T-cell (primary cell): Measurements from ENCODE around the gene NPB. TPM values are rescaled to one million over a fixed set of nuclear protein-coding genes. Genes with fewer than 3 reads are reported as not detected.

Experiments used
- ATAC-seq, 4 experiments: fragments of 200-7000 bp in 3 of 4; fragments of 150-1000 bp in 1 of 4; cut with Tn5 transposase; replicated peaks in 1 of 4; 1 replicate in 3 of 4; 2 replicates in 1 of 4; pipeline ENCODE4 v1.10.0; 2021; ENCODE audit warnings: moderate library complexity in 3 of 4, mild to moderate bottlenecking in 2 of 4, moderate number of reproducible peaks in 1 of 4
- CTCF ChIA-PET, 2 donors: fragments of 300-600 bp; sonication (Branson Sonifier 250); formaldehyde crosslinking; loops; one replicate each; lab custom pipeline; 2022; ENCODE audit warnings: antibody characterized with exemption in 2 of 2; lab: Charles Lee
- POLR2A ChIA-PET, 2 donors: fragments of 300-600 bp; sonication (Branson Sonifier 250); formaldehyde crosslinking; loops; one replicate each; lab custom pipeline; 2022; ENCODE audit warnings: antibody characterized with exemption in 2 of 2; lab: Charles Lee
- DNase-seq, 35 experiments: peaks; one replicate each; pipeline versions ENCODE4 v3.0.0 to v3.0.0-alpha.2; 2013 to 2023
- H3K27ac ChIP-seq: one replicate; pipeline ENCODE4 v1.5.1; 2013; ENCODE audit warnings: low read length
- H3K27me3 ChIP-seq, 2 experiments: replicated peaks in 1 of 2; 1 replicate in 1 of 2; 2 replicates in 1 of 2; pipeline versions ENCODE4 v1.6.1 to v1.7.0; 2013; ENCODE audit warnings: low read length in 1 of 2, mixed read lengths in 1 of 2; ENCODE audit not compliant: control insufficient read depth in 2 of 2, insufficient read depth in 2 of 2; ENCODE audit errors: extremely low read depth in 1 of 2
- H3K36me3 ChIP-seq, 2 donors: 1 replicate in 1 of 2; 2 replicates in 1 of 2; pipeline versions ENCODE4 v1.6.1 to v1.7.0; 2013; ENCODE audit warnings: low read length in 1 of 2; ENCODE audit not compliant: control insufficient read depth in 2 of 2, insufficient read depth in 1 of 2; ENCODE audit errors: extremely low read depth in 1 of 2
- H3K4me1 ChIP-seq, 2 experiments: 1 replicate in 1 of 2; 2 replicates in 1 of 2; pipeline versions ENCODE4 v1.6.1 to v1.7.0; 2013; ENCODE audit warnings: low read length in 2 of 2, mixed read lengths in 1 of 2; ENCODE audit not compliant: insufficient read depth in 2 of 2, control insufficient read depth in 1 of 2; ENCODE audit errors: extremely low read depth in 1 of 2
- H3K4me3 ChIP-seq, 2 donors: 1 replicate in 1 of 2; 2 replicates in 1 of 2; pipeline versions ENCODE4 v1.5.1 to v1.7.0; 2013; ENCODE audit warnings: mild to moderate bottlenecking in 2 of 2, low read length in 1 of 2, moderate library complexity in 1 of 2; ENCODE audit not compliant: control insufficient read depth in 1 of 2; ENCODE audit errors: extremely low read depth in 1 of 2
- H3K9me3 ChIP-seq: 2 replicates; pipeline ENCODE4 v1.7.0; 2013
- H3K27ac Mint-ChIP-seq, 2 donors: one replicate each; pipeline ENCODE4 v1.8.0; 2020 to 2021; ENCODE audit warnings: mild to moderate bottlenecking in 2 of 2, mixed read lengths in 2 of 2
- H3K27me3 Mint-ChIP-seq, 2 donors: one replicate each; pipeline ENCODE4 v1.8.0; 2021 to 2022; ENCODE audit warnings: mixed read lengths in 2 of 2
- H3K36me3 Mint-ChIP-seq: one replicate; pipeline ENCODE4 v1.8.0; 2021; ENCODE audit warnings: mixed read lengths
- H3K4me1 Mint-ChIP-seq, 3 donors: one replicate each; pipeline ENCODE4 v1.8.0; 2020 to 2022; ENCODE audit warnings: mixed read lengths in 3 of 3, mild to moderate bottlenecking in 1 of 3
- H3K4me3 Mint-ChIP-seq, 3 donors: one replicate each; pipeline ENCODE4 v1.8.0; 2020 to 2022; ENCODE audit warnings: mild to moderate bottlenecking in 3 of 3, mixed read lengths in 3 of 3, moderate library complexity in 3 of 3
- H3K9me3 Mint-ChIP-seq, 3 donors: one replicate each; pipeline ENCODE4 v1.8.0; 2020 to 2022; ENCODE audit warnings: mixed read lengths in 3 of 3
- WGBS: methylation state at CpG from one replicate; pipeline ENCODE4 v1.1.5; 2013; ENCODE audit warnings: missing lambda C conversion rate; ENCODE audit not compliant: insufficient coverage; 5-methylcytosine and 5-hydroxymethylcytosine counted together
- total RNA-seq, 35 experiments: library from RNA in 6 of 35; stranded (reverse) in 6 of 35; fragments of 120-200 nt in 1 of 35; gene quantifications; one replicate each; pipeline versions ENCODE4 v1.2.1 to v1.2.4 and lab custom pipeline; 2013 to 2026

The NPB gene
- total RNA-seq, 5 donors from 2014 or later (not counting 1 experiment from before 2014, with no cell fraction given) = 0.16 to 0.51 (median 0.41) TPM

DNA sequence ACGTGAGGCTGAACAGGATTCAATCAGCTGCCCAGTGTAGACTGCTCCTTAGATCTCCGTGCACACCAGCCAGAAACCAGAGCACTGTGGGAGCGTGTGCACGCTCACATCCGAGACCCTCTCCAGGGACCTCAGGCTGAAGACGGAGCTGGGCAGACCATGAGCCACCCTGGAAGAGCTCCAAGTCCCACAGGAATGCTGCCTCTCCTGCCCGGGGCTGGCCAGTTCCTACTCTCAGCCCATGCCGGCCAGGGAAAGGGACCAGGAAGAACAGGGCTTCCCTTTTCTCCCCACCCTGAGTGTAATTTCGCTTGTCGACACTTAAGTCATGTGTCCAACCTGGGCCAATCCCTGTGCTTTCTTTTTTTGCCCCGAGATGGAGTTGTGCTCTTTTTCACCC is 17.5 kb upstream of the NPB start:
- H3K9me3 ChIP-seq = no peaks in the 10 kb centered on the region
- Mint-ChIP-seq H3K27me3 (no peaks in the 10 kb centered on the region), H3K4me3 (no peak overlapping the region), H3K36me3 (peaks cover 39% of the 10 kb centered on the region), H3K4me1 (peaks cover 10 to 17% (median 16%) of the 10 kb centered on the region in 3 donors), H3K9me3 (no peaks in the 10 kb centered on the region), H3K27ac (no peak overlapping the region)
- H3K36me3 ChIP-seq = peaks cover 7 to 58% of the 10 kb centered on the region in 2 donors
- 95% methylated on average over 11 of the region's 11 CpGs for WGBS
- POLR2A ChIA-PET = no interaction called here
- CTCF ChIA-PET = interaction anchor here in 1 of 2 donors (0.6 kb wide), 1 partner anchor 208 kb away, joined by 3 read pairs; no protein-coding TSS in a partner anchor
- peaks cover 0 to 12% of the 10 kb centered on the region in 2 experiments for H3K4me1 ChIP-seq
- DNase-seq = no peak
- no peaks in the 10 kb centered on the region for H3K27me3 ChIP-seq
- H3K27ac ChIP-seq = no peak overlapping the region
- H3K4me3 ChIP-seq = no peak overlapping the region
- ATAC-seq = peak in 2 of 4 experiments; percentile 13 to 25

- H3K4me1 ChIP-seq = peaks cover 3 to 16% of the 10 kb centered on the region in 2 experiments
- no peak overlapping the region for H3K27ac ChIP-seq
- Mint-ChIP-seq H3K27me3 (no peaks in the 10 kb centered on the region), H3K4me3 (no peak overlapping the region), H3K4me1 (peaks cover 13 to 18% (median 17%) of the 10 kb centered on the region in 3 donors), H3K9me3 (no peaks in the 10 kb centered on the region), H3K36me3 (peaks cover 36% of the 10 kb centered on the region), H3K27ac (no peak overlapping the region)
- POLR2A ChIA-PET = no interaction called here
- ATAC-seq (peak in 1 of 4 experiments; percentile 26), DNase-seq (no peak)
- CTCF ChIA-PET = interaction anchor here in 1 of 2 donors (0.6 kb wide), 1 partner anchor 208 kb away, joined by 3 read pairs; no protein-coding TSS in a partner anchor
- H3K36me3 ChIP-seq = peaks cover 7 to 61% of the 10 kb centered on the region in 2 donors
- H3K4me3 ChIP-seq = no peak overlapping the region
- H3K27me3 ChIP-seq = no peaks in the 10 kb centered on the region
- 100% methylated on average over 4 of the region's 5 CpGs for whole genome bisulfite sequencing
- H3K9me3 ChIP-seq = no peaks in the 10 kb centered on the region
These were observed 17.1 kb upstream of the NPB start for GRCh38 chr17:81884968-81885367.

- POLR2A ChIA-PET = no interaction called here
- peaks cover 36% of the 10 kb centered on the region for H3K36me3 Mint-ChIP-seq
- H3K36me3 ChIP-seq = peaks cover 7 to 61% of the 10 kb centered on the region in 2 donors
These were observed 16.6 kb upstream of the NPB start for GRCh38 chr17:81885454-81885853.

GRCh38 chr17:81885869-81886548 is 16.0 kb upstream of the NPB start:
- no peaks in the 10 kb centered on the region for H3K27me3 Mint-ChIP-seq
- no peak overlapping the region for H3K27ac Mint-ChIP-seq
- POLR2A ChIA-PET = no interaction called here
- H3K9me3 Mint-ChIP-seq = no peaks in the 10 kb centered on the region
- 90% methylated on average over 7 of the region's 11 CpGs for WGBS
- Histone ChIP-seq H3K9me3 (no peaks in the 10 kb centered on the region), H3K4me3 (no peak overlapping the region), H3K27me3 (no peaks in the 10 kb centered on the region), H3K27ac (no peak overlapping the region), H3K36me3 (peaks cover 7 to 61% of the 10 kb centered on the region in 2 donors), H3K4me1 (peaks cover 10 to 26% of the 10 kb centered on the region in 2 experiments)
- peaks cover 36% of the 10 kb centered on the region for H3K36me3 Mint-ChIP-seq
- ATAC-seq (no peak), DNase-seq (no peak)
- H3K4me1 Mint-ChIP-seq = peaks cover 17 to 27% (median 20%) of the 10 kb centered on the region in 3 donors
- no peak overlapping the region for H3K4me3 Mint-ChIP-seq
- CTCF ChIA-PET = no interaction called here

More at GRCh38 chr17:81885454-81885853, 16.6 kb upstream of the NPB start:
- Histone ChIP-seq H3K4me1 (peaks cover 7 to 21% of the 10 kb centered on the region in 2 experiments), H3K9me3 (no peaks in the 10 kb centered on the region), H3K27me3 (no peaks in the 10 kb centered on the region), H3K27ac (no peak overlapping the region), H3K4me3 (no peak overlapping the region)
- ATAC-seq (no peak), DNase-seq (no peak)
- over 99% methylated on average over 10 of the region's 10 CpGs for WGBS
- no peaks in the 10 kb centered on the region for H3K9me3 Mint-ChIP-seq
- peaks cover 17 to 23% (median 18%) of the 10 kb centered on the region in 3 donors for H3K4me1 Mint-ChIP-seq
- CTCF ChIA-PET = no interaction called here
- H3K27me3 Mint-ChIP-seq = no peaks in the 10 kb centered on the region
- H3K4me3 Mint-ChIP-seq = no peak overlapping the region
- peak overlapping the region; percentile 13 to 52 for H3K27ac Mint-ChIP-seq

GRCh38 chr17:81888105-81888987 is 13.7 kb upstream of the NPB start:
- Mint-ChIP-seq H3K4me3 (peak overlapping the region; percentile 65 to 91 (median 80)), H3K27ac (peak overlapping the region in 1 of 2 donors; percentile 61), H3K36me3 (peaks cover 30% of the 10 kb centered on the region), H3K9me3 (no peaks in the 10 kb centered on the region), H3K27me3 (no peaks in the 10 kb centered on the region), H3K4me1 (peaks cover 17 to 35% (median 22%) of the 10 kb centered on the region in 3 donors)
- no peaks in the 10 kb centered on the region for H3K9me3 ChIP-seq
- no peak overlapping the region for H3K4me3 ChIP-seq
- H3K4me1 ChIP-seq = peaks cover 10 to 36% of the 10 kb centered on the region in 2 experiments
- DNase-seq (no peak), ATAC-seq (no peak)
- H3K36me3 ChIP-seq = peaks cover 7 to 55% of the 10 kb centered on the region in 2 donors
- ChIA-PET POLR2A (no interaction called here), CTCF (no interaction called here)
- WGBS = 97% methylated on average over 39 of the region's 44 CpGs
- H3K27me3 ChIP-seq = no peaks in the 10 kb centered on the region
- H3K27ac ChIP-seq = no peak overlapping the region

- 98% methylated on average over 10 of the region's 16 CpGs for WGBS
- Histone ChIP-seq H3K36me3 (peaks cover 7 to 56% of the 10 kb centered on the region in 2 donors), H3K9me3 (no peaks in the 10 kb centered on the region), H3K4me1 (peaks cover 10 to 36% of the 10 kb centered on the region in 2 experiments), H3K27ac (no peak overlapping the region), H3K4me3 (no peak overlapping the region), H3K27me3 (no peaks in the 10 kb centered on the region)
- DNase-seq (no peak), ATAC-seq (no peak)
- Mint-ChIP-seq H3K36me3 (peaks cover 30% of the 10 kb centered on the region), H3K27me3 (no peaks in the 10 kb centered on the region), H3K9me3 (no peaks in the 10 kb centered on the region), H3K4me1 (peaks cover 17 to 35% (median 24%) of the 10 kb centered on the region in 3 donors), H3K27ac (peak overlapping the region; percentile 58 to 61), H3K4me3 (peak overlapping the region; percentile 66 to 91 (median 80))
- ChIA-PET CTCF (no interaction called here), POLR2A (no interaction called here)
These were observed 12.9 kb upstream of the NPB start for GRCh38 chr17:81888988-81889595.
